Suprapubic skin (tissue), 4 donors: Measurements from ENCODE around the gene PTPRN2. TPM values are rescaled to one million over a fixed set of nuclear protein-coding genes. Genes with fewer than 3 reads are reported as not detected.

ENCODE experiments used
- DNase-seq, 2 donors: peaks; one replicate each; pipeline ENCODE4 v3.0.0-alpha.2; 2019; ENCODE audit warnings: low spot score in 2 of 2
- H3K27ac ChIP-seq: fragments of 200-600 bp; sonication (generic); one replicate; pipeline ENCODE4 v1.5.1; 2019
- H3K27me3 ChIP-seq: fragments of 200-600 bp; sonication (generic); one replicate; pipeline ENCODE4 v1.5.1; 2019
- H3K36me3 ChIP-seq: fragments of 200-600 bp; sonication (generic); one replicate; pipeline ENCODE4 v1.5.1; 2019
- H3K4me1 ChIP-seq: fragments of 200-600 bp; sonication (generic); one replicate; pipeline ENCODE4 v1.5.1; 2019
- H3K4me3 ChIP-seq: fragments of 200-600 bp; sonication (generic); one replicate; pipeline ENCODE4 v1.5.1; 2019; ENCODE audit warnings: mild to moderate bottlenecking
- H3K9me3 ChIP-seq: fragments of 200-600 bp; sonication (generic); one replicate; pipeline ENCODE4 v1.5.1; 2019
- EP300 ChIP-seq: sonication (generic); formaldehyde crosslinking; IDR thresholded peaks from one replicate; pipeline ENCODE4 v1.6.1; 2017; ENCODE audit warnings: antibody characterized with exemption
- POLR2A ChIP-seq, 2 donors: fragments of 450-650 bp; IDR thresholded peaks; one replicate each; pipeline ENCODE4 v1.6.1; 2017; ENCODE audit warnings: antibody characterized with exemption in 2 of 2, mild to moderate bottlenecking in 2 of 2, moderate library complexity in 2 of 2
- POLR2AphosphoS5 ChIP-seq, 3 donors: sonication (generic); formaldehyde crosslinking; IDR thresholded peaks; one replicate each; pipeline ENCODE4 v1.6.1; 2017; ENCODE audit warnings: antibody characterized with exemption in 3 of 3
- WGBS: methylation state at CpG from one replicate; pipeline ENCODE4 v1.1.5; 2018; 5-methylcytosine and 5-hydroxymethylcytosine counted together
- total RNA-seq, 4 donors: library from RNA; depleted of rRNA; stranded (reverse); fragments of >200 nt; gene quantifications; one replicate each; pipeline ENCODE4 v1.1.0, GENCODE V29; 2016
- TF ChIP-seq, protein P1 (sequence below), 2 donors: fragments of 200-600 bp in 1 of 2; fragments of 450-650 bp in 1 of 2; sonication (generic) in 1 of 2; IDR thresholded peaks; one replicate each; pipeline ENCODE4 v1.5.1; 2016 to 2019; ENCODE audit warnings: antibody characterized with exemption in 2 of 2, mild to moderate bottlenecking in 1 of 2, moderate library complexity in 1 of 2

Gene PTPRN2
- total RNA-seq, 4 donors from 2014 or later = 0.23 to 1.8 (median 1.3) TPM

GRCh38 chr7:158439035-158439434 lies 148.6 kb downstream of the PTPRN2 start:
- H3K27me3 ChIP-seq = peaks cover 16% of the 10 kb centered on the region
- no peaks in the 10 kb centered on the region for H3K36me3 ChIP-seq
- no peaks in the 10 kb centered on the region for H3K4me1 ChIP-seq
- H3K4me3 ChIP-seq = no peak overlapping the region
- no peak for DNase-seq
- 77% methylated on average over 8 of the region's 8 CpGs for WGBS
- no peak for TF ChIP-seq POLR2AphosphoS5 (IDR thresholded peaks at IDR 0.05)
- TF ChIP-seq EP300 = no peak
- TF ChIP-seq, protein P1, sequence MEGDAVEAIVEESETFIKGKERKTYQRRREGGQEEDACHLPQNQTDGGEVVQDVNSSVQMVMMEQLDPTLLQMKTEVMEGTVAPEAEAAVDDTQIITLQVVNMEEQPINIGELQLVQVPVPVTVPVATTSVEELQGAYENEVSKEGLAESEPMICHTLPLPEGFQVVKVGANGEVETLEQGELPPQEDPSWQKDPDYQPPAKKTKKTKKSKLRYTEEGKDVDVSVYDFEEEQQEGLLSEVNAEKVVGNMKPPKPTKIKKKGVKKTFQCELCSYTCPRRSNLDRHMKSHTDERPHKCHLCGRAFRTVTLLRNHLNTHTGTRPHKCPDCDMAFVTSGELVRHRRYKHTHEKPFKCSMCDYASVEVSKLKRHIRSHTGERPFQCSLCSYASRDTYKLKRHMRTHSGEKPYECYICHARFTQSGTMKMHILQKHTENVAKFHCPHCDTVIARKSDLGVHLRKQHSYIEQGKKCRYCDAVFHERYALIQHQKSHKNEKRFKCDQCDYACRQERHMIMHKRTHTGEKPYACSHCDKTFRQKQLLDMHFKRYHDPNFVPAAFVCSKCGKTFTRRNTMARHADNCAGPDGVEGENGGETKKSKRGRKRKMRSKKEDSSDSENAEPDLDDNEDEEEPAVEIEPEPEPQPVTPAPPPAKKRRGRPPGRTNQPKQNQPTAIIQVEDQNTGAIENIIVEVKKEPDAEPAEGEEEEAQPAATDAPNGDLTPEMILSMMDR (IDR thresholded peaks at IDR 0.05) = no peak
- no peak for TF ChIP-seq POLR2A (IDR thresholded peaks at IDR 0.05)
- no peaks in the 10 kb centered on the region for H3K9me3 ChIP-seq
- H3K27ac ChIP-seq = no peak overlapping the region

DNA sequence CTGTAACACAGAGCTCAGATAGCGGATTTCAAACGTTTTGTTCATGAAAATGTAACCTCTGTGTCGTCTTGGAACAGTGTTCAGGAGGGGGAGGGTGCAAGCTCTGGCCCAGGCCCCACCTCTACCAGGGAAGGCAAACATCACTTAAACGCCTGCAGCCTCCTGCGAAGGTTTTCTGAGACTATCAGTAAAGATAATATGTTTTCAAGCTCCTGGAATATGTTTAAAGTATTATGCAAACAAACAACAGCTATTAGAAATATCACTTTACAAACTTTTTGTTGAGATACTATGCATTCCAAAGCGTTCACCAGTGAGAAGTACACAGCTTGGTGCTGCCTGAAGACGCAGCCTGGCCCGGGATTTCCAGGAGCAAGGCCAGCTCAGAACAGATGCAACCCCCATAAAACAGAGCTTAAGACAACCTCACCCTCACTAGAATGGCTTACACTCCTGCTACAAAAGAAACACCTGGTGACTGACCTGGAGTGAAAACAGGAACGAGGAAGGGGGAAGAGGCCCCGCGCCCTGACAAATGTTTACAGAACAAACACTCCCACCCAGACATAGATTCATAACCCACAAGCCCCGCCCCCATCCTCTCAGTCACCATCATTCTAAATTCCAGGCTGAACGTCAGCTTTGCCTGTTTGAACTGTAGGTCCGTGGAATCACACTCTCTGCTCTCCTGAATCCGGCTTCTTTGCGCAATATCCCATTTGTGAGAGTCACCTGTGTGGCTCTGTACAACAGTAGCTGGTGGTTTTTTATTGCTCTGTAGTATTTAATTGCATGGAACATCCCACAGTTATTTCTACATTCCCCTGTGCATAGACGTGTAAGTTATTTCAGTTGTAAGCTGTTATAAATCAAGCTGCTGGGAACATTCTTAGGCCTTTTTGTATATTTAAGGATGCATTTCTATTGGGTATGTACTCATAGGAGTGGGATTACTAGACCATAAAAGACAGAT lies 155.0 kb downstream of the PTPRN2 start:
- no peak for TF ChIP-seq EP300
- TF ChIP-seq POLR2AphosphoS5 (IDR thresholded peaks at IDR 0.05) = no peak
- TF ChIP-seq, protein P1 (IDR thresholded peaks at IDR 0.05) = no peak
- no peak for TF ChIP-seq POLR2A (IDR thresholded peaks at IDR 0.05)
- peak in 1 of 2 donors; percentile 1 for DNase-seq
- WGBS = 30% methylated on average over 17 of the region's 17 CpGs
- Histone ChIP-seq H3K4me3 (no peak overlapping the region), H3K4me1 (peaks cover 6% of the 10 kb centered on the region), H3K36me3 (no peaks in the 10 kb centered on the region), H3K9me3 (no peaks in the 10 kb centered on the region), H3K27ac (no peak overlapping the region), H3K27me3 (peaks cover 19% of the 10 kb centered on the region)

DNA sequence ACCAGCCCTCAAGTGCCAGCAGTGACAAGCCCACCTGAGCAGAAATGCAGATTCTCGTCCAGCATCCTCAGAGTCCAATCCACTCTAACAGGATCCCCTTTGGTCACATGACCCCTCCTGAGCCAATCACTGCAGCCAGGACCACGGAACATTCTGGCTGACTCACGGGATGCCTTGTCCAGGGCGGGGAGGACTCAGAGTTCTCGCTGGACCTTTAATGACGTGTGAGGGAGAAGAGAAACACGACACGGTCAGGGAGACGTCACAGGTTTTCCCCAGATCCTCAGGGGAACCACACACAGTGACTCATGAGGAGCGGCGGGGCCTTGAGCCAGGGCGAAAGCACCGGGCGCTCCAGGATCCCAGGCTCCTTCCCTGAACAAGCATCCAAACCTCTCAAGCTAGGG lies 155.7 kb downstream of the PTPRN2 start:
- Histone ChIP-seq H3K4me3 (no peak overlapping the region), H3K4me1 (peaks cover 6% of the 10 kb centered on the region), H3K9me3 (no peaks in the 10 kb centered on the region), H3K27ac (no peak overlapping the region), H3K27me3 (peaks cover 16% of the 10 kb centered on the region), H3K36me3 (no peaks in the 10 kb centered on the region)
- WGBS = 39% methylated on average over 14 of the region's 14 CpGs
- TF ChIP-seq EP300 (peak; percentile 94), POLR2AphosphoS5 (IDR thresholded peaks at IDR 0.05) (no peak), POLR2A (IDR thresholded peaks at IDR 0.05) (no peak)
- TF ChIP-seq, protein P1 (IDR thresholded peaks at IDR 0.05) = no peak
- DNase-seq = no peak

GRCh38 chr7:158431055-158431940 lies 156.3 kb downstream of the PTPRN2 start:
- Histone ChIP-seq H3K9me3 (no peaks in the 10 kb centered on the region), H3K27ac (no peak overlapping the region), H3K27me3 (peaks cover 12% of the 10 kb centered on the region), H3K36me3 (no peaks in the 10 kb centered on the region), H3K4me3 (no peak overlapping the region), H3K4me1 (peaks cover 6% of the 10 kb centered on the region)
- no peak for TF ChIP-seq POLR2AphosphoS5 (IDR thresholded peaks at IDR 0.05)
- TF ChIP-seq, protein P1 (IDR thresholded peaks at IDR 0.05) = no peak
- TF ChIP-seq EP300 = no peak
- no peak for TF ChIP-seq POLR2A (IDR thresholded peaks at IDR 0.05)
- 93% methylated on average over 4 of the region's 12 CpGs for WGBS
- peak in 1 of 2 donors; percentile 42 for DNase-seq
